T follicular helper cell (primary cell): ENCODE results near the gene ABCC1.
"Not testable (repeated sequence)": the region's sequence is repeated elsewhere in the genome, so short reads cannot be mapped to it uniquely, and the experiment has no call there.

ENCODE experiments used
- DNase-seq: peaks from one replicate; pipeline ENCODE4 v3.0.0-alpha.2; 2020; ENCODE audit warnings: low read depth

The ABCC1 gene

DNA sequence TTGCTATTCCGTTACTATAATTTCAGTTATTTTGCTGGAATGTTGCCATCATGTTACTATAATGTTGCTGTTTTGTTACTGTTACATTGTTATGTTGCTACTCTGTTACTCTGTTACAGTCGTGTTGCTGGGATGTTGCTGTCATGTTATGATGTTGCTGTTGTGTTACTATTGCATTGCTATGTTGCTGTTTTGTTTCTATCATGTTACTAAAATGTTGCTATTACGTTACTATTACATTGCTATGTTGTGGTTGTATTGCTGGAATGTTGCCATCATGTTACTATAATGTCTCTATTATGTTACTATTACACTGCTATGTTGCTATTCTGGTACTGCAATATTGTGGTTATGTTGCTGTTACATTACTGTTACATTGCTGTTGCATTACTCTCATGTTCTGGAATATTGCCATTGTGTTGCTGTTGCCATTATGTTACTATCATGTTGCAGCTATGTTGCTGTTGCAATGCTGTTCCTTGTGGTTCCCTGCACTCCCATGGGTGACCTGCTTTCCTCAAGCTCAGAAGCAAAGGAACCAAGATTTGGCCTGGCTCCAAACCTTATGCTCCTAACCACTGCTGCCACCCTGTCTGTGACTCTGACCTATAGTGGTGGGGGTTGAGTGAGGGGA lies 209.4 kb downstream of the ABCC1 start:
- no peak for DNase-seq

DNA sequence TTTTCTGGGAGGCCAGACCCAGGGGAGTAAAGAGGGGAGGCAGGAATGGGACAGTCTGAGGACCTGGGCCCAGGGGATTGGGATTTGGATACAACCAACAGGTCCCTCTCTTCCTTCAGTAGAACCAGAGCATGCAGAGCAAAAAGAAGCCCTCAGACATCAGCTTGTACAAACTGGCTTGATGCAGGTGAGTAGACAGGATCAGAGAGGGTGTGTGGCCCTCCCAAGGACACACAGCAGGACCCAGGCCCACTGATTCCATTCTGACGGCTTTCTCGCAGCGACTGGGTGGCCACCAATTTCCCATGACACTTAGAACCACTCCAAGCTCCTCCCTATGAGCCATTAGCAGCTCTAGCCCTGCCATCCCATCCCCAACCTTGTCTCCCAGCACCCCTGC lies 210.2 kb downstream of the ABCC1 start:
- no peak for DNase-seq

DNA sequence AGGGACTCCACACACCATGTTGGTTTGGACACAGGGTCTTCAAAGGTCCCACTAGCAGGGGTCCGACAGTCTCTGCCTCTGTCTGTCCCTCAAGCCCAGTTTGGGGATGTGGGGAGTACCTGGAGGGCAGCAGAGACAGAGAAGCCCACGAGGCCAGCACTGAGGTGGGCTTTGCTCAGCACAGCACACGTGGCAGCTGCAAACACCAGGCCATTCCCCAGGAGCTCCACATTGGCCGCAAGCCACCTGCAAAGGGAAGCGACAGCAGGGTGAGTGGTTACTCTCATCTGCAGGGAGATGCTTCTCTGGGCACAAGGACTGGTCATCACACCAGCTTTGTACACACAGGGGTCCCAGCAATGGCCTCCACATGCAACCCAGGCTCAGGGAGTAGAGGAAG lies 211.9 kb downstream of the ABCC1 start:
- no peak for DNase-seq

DNA sequence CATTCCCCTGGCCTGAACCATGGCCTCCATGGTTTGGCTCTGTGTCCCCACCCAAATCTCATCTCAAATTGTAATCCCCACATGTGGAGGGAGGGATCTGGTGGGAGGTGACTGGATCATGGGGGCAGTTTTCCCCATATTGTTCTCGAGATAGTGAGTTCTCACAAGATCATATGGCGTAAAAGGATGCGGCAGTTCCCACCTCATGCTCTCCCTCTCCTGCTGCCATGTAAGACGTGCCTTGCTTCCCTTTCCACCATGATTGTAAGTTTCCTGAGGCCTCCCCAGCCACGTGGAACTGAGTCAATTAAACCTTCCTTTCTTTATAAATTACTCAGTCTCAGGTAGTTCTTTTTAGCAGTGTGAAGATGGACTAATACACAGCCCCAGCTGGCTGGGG lies 212.4 kb downstream of the ABCC1 start:
- DNase-seq: not testable (repeated sequence)

DNA sequence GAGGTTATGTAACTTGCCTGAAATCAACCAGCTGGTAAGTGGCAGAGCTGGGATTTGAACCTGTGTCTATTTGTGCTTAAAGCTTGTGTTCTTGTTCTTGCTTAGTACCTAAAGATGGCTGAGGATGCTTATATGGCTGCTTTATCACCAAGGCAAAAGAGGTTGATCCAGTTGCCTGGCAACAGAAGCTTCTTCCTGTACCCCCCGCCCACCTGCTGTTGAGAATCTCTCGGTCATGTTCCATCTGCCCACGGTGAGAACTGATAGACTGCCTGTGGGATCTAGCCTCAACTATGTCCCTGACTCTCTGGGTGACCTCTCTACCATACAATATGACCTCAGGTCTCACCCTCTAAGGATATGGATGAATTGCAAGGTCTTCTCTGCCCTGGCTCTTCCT lies 213.2 kb downstream of the ABCC1 start:
- no peak for DNase-seq

DNA sequence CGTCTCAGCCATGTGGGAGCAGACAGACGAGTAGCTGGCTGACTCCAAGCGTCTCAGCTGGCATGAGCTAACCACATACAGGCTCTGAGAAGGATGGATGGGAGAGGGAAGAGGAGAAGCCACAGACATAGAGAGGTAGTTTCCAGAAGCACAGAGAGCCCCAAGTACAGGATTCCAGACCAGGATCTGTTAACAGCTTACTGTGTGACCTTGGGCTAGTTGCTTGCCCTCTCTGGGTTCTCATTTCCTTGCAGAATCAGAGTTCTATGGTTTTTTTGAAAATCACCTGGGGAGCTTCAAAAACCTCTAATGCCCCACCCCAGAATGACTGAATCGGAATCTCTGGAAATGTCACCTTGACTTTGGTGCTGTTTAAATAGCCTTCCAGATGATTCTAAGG lies 213.7 kb downstream of the ABCC1 start:
- DNase-seq: no peak

DNA sequence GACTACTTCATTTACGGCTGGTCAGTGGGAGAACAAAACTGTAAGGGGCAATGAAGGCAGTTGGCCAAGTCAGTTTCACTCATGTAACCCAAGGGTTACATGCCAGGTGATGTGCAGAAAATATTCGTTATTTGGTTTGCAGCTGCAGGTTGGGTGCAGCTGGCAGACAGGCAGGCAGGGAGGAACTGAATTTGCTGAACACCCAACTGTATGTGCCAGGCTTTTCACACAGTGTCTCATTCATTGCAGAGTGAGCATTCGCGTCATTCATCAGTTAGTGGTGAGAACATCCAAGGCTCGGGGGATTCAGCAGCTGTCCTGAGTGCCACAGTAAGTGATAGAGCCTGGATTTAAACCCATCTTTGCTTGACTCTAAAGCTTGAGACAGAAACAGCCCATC lies 214.2 kb downstream of the ABCC1 start:
- no peak for DNase-seq

DNA sequence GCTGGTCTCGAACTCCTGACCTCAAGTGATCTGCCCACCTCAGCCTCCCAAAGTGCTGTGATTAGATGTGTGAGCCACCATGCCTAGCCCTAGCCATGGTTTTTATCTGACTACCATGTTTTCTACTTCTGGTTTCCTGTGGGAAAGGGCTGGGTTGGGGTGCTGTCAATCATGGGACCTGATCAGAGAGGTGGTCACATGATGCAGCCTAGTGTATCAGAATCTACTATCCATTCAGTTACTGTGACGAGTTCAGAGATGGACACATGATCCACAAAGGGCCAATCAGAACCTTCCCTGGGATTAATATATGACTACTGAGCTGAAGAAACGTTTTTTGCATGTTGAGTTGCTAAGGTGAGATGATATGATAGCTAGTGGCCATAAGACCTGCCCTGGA lies 214.8 kb downstream of the ABCC1 start:
- DNase-seq: no peak

DNA sequence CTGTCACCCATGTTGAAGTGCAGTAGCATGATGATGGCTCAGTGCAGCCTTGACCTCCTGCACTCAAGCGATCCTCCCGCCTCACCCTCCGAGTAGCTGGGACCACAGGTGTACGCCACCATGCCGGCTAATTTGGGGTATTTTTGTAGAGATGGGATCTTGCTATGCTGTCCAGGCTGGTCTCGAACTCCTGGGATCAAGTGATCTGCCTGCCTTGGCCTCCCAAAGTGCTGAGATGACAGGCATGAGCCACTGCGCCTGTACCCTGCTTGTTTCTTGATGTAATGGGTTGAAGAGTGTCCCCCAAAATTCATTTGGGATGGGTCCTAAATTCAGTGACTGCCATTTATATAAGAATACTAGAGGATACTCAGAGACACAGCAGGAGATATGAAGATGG lies 216.7 kb downstream of the ABCC1 start:
- DNase-seq: no peak

DNA sequence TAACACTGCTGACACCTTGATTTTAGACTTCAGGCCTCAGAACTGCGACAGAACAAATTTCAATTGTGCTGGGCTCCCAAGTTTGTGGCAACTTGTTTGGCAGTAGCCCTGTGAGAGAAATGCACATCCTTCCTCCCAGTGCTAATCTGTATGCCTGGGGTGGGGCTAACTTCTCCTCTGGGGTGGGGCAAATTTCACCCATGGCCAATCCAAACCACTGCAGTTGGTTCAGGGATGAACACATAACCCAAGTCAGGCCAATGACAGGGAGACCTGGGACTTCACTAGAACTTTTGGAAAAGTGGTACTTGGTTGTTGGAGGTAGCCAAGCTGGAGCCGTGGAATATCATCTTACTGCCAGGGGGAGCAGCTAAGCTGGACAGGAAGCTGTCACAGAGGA lies 217.5 kb downstream of the ABCC1 start:
- DNase-seq: no peak

DNA sequence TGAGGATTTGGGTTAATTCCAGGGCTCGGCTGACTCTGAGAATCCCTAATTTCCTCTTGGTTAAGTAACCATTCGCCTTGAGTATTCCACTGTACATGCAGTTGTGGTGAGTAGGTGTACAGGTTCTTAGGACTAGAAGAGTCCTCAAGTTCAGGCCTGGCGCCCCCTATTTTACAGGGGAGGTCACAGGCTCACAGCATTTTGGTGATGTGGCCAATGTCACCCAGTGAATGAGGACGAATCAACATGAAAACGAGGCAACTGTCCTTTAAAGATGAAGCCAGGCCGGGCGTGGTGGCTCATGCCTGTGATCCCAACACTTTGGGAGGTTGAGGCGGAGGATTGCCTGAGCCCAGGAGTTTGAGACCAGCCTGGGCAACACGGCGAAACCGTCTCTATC lies 218.5 kb downstream of the ABCC1 start:
- no peak for DNase-seq

DNA sequence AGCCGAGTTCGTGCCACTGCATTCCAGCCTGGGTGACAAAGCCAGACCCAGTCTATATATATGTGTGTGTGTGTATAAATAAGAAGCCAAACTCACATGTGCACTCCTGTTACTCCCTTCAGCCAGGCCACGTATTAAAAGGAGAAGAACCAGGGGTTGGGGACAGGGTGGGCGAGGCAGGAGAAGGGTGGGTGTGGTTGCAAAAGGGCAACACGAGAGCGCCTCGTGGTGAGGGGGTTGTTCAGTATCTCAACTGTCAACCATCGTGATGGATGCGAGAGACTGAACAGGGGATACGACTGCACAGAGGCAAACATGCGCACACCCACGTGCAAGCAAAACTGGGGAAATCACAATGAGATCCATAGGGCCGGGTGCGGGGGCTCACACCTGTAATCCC lies 219.0 kb downstream of the ABCC1 start:
- no peak for DNase-seq

DNA sequence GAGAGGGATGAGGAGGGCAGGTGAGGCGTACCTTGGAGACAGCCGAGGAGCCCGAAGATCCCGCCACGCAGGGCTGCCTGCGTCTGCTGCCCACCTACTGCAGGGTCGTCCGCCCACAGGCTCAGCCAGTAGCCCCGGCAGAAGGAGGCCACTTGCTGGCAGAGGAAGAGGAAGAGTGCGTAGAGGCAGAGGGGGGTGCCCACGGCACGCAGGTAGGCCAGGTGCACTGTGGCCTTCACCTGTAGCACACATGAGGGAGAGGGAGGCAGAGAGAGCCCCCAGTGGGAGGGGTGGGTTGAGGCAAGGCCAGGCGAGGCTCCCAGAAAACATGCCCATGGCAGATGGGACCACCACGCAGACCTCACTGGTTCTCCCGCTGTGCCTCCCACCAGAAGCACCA lies 220.2 kb downstream of the ABCC1 start:
- DNase-seq: no peak

DNA sequence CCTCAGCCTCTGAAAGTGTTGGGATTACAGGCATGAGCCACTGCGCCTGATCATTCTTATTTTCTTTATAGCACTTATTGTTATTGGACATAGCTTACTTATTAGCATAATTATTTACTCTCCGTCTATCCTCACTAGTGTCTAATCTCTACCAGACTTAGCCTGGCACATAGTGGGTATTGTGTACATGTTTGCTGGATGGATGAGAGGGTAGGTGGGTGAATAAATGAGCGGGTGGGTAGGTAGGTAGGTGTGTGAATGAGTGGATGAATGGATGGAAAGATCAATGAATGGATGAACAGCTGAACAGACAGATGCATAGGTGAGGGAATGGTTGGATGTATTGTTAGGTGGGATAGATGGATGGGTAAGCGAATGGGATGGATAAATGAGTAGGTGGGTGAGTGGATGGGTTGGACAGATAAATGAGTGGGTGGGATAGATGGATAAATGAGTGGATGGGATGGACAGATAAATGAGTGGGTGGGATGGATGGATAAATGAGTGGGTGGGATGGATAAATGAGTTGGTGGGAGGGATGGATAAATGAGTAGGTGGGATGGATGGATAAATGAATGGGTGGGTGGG lies 222.0 kb downstream of the ABCC1 start:
- DNase-seq: no peak

DNA sequence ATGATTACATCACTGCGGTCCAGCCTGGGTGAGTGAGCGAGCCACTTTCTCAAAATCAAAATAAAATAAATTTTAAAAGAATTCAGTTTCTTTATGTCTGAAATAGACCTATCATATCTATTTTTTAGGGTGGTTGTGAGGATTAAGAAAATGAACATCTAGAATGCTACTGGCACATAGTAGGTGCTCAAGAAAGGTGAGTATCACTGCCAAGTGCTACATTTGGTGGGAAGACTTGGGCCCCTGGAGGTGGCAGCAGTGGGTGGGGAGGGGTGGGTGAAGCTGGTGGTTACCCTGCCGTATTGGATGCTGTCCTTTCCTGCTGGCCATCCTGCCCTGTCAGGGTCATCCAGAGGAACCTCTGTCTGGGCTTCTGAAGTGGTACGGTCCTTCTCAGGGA lies 223.6 kb downstream of the ABCC1 start:
- DNase-seq: no peak

DNA sequence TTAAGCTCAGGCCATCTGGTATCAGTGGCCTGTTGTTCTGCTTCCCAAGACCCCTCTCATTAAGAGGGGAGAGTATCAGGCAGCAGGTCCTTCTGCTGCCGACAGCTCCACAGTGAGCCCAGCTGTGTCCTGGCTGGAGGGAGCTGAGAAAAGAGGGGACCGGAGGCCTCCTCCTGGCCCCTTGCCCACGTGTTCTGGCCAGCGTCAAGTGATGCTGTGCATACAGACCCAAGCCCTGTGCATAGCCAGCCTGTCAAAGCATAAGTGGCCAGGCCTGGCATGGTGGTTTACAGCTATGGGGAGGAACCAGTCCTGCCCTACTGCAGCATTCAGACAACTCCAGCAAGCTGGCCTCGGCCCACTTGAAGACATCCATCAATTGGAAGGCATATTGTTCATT lies 225.9 kb downstream of the ABCC1 start:
- DNase-seq: no peak

DNA sequence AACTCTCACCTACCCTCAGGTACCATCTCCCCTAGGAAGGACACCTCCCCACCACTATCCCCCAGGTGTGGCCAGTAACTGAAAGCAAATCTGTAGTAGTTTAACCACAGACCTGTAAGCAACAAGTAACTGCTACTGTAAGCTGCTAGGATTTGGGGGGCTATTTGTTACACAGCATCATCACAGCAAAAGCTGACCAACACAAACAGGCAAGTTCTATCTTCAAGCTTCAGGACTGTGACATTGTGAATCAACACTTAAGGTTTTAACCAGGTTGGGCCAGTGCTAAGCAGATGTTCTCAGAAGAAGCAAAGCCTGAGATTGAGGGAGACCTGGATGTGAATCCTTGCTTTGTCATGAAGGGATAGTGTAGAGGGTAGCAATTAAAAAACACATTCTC lies 226.9 kb downstream of the ABCC1 start:
- no peak for DNase-seq

DNA sequence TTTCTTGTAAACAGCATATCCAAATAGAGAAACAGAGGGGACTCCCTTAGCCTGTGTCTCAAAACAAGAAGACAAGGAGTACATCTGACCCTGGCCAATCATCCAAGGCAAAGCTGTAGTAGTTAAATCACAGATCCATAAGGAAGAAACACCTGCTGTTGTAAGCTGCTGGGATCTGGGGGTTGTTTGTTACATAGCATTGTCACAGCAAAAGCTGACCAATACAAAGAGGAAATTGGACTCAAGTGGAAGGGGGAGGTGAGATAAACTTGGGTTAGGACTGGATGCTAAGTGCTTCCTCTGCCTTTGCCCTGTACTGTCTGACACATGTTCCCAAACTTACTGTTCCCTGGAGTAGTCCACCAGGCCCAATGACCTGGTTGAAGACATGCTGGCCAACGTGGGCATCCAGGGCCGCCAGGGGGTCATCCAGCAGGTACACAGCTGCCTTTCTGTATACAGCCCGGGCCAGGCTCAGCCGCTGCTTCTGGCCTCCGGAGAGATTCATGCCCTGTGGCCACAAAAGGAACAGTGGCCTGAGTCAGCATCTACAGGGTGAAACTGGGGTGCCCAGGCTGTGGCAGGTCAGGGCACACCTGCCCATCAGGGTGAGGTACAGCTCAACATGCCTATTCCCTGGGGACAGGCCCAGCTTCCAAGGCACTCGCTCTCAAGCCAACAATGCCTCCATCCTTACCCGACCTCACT lies 229.2 kb downstream of the ABCC1 start:
- no peak for DNase-seq

DNA sequence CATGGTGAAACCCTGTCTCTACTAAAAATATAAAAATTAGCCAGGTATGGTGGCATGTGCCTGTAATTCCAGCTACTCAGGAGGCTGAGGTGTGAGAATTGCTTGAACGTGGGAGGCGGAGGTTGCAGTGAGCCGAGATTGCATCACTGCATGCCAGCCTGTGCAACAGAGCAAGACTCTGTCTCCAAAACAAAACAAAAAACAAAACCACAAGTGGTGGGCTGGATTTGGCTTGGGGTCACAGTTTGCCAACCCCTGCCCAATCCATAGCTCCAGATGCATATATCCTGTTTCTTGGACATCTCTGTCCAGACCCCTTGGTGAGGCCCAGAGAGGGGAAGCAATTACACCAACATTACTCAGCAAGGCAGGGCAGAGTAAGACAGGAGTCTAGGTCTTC lies 232.3 kb downstream of the ABCC1 start:
- not testable (repeated sequence) for DNase-seq

DNA sequence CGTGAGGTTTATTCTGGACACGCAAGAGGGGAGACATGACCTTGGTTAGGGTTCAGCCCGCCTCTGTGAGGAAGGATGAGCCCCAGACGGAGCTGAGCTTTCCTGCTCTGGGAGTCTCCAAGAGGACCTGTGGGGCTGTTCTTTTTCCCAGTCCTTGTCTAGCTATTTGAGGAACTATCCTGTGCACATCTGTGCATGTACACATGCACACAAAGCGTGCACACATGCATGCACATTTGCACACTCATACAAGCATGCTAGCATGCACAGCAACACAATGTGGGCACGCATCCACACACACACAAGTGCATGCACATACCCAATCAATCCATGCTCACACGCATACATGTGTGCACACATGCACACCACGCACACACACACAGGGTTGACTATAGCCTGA lies 233.5 kb downstream of the ABCC1 start:
- no peak for DNase-seq

DNA sequence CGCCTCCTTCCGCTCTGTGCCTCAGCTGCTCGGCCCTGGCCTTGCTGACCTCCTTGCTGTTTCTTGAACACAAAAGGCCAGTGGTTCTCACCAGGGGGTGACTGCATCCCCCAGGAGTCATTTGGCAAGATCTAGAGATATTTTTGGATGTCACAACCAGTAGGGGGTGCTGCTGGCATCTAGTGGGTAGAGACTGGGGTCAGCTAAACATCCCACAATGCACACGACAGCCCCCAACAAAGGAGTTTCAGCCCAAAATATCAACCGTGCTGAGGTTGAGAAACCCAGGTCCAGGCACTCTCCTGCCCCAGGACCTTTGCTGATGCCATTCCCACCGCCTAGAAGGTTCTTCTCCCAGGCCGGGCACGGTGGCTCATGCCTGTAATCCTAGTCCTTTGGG lies 234.1 kb downstream of the ABCC1 start:
- no peak for DNase-seq

DNA sequence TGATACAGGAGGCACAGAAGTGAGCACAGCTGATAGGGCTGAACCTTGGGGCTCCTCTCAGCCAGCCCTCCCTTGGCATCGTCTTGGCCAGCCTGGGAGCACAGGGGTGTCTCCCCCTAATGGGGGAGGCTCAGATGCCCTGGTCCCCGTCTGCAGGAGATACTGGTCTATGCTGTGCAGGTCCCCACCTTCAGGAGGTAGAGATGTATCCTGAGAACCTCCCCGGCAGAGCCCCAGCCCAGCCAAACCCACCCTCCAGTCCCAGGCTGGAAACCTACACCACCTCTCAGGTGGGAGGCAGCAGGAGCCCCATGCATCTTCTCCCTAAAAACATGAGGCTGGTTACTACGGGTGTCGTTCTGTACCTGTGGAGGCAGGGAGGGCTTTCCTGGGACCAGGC lies 235.2 kb downstream of the ABCC1 start:
- no peak for DNase-seq

DNA sequence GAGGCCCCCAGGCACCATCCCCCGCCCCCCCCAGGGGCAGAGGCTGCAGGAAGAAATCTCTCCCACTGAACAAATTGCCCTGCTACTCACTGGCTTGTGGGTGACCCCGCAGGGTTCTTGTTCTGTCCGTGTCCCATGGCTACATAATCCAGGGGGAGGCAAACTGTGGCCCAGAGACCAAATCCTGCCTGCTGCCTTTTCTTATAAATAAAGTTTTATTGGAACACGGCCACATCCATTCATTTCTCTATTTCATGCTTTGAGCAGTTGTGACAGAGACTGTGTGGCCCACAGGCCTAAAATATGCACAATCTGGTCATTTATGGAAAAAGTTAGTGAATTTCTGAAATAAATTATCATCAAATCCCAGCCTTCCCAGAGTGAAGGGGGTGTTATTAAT lies 235.7 kb downstream of the ABCC1 start:
- no peak for DNase-seq

DNA sequence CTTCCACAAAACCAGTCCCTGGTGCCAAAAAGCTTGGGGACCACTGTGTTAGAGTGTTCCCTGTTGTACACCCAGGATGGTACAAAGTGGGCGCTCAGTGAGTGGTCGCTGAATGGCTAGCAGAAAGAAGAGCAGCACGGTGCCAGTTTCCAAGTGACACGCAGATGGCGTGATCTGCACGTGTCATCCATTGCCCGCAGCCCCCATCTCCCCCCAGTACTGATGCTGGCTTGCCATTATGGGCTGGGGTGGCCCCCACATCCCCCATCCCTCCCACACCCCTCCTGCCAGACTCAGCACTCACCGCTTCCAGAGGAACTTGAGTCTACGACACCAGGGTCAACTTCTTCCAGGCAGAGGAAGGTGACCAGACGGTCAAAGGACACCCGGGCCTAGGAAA lies 237.4 kb downstream of the ABCC1 start:
- no peak for DNase-seq
